Thoracic aorta (tissue), 2 donors: Measurements from ENCODE around the gene PLCB1. TPM values are rescaled to one million over a fixed set of nuclear protein-coding genes. Genes with fewer than 3 reads are reported as not detected.

Source experiments
- ATAC-seq: fragments of 150-250 bp; one replicate; pipeline ENCODE4 v1.8.0; 2017; ENCODE audit warnings: low read depth; ENCODE audit not compliant: insufficient number of reproducible peaks, low FRiP score
- DNase-seq: peaks from one replicate; pipeline ENCODE4 v3.0.0-alpha.2; 2020; ENCODE audit warnings: low spot score
- H3K27ac ChIP-seq, 2 donors: fragments of 200-600 bp; sonication (generic); 1 replicate in 1 of 2; 2 replicates in 1 of 2; pipeline ENCODE4 v1.5.1; 2016; ENCODE audit warnings: mild to moderate bottlenecking in 2 of 2, moderate library complexity in 2 of 2
- H3K27me3 ChIP-seq: fragments of 200-600 bp; sonication (generic); replicated peaks from 2 replicates; pipeline ENCODE4 v1.6.0; 2016; ENCODE audit warnings: mild to moderate bottlenecking; ENCODE audit not compliant: insufficient read depth
- H3K36me3 ChIP-seq: fragments of 200-600 bp; sonication (generic); one replicate; pipeline ENCODE4 v1.5.1; 2016
- H3K4me1 ChIP-seq, 2 donors: fragments of 200-600 bp; sonication (generic); 1 replicate in 1 of 2; 2 replicates in 1 of 2; pipeline versions ENCODE4 v1.5.1 to v1.6.0; 2016; ENCODE audit warnings: low read depth in 2 of 2, mild to moderate bottlenecking in 1 of 2; ENCODE audit not compliant: control insufficient read depth in 1 of 2
- H3K4me3 ChIP-seq: fragments of 200-600 bp; sonication (generic); 2 replicates; pipeline ENCODE4 v1.5.1; 2016; ENCODE audit warnings: mild to moderate bottlenecking
- H3K9me3 ChIP-seq: fragments of 200-600 bp; sonication (generic); 2 replicates; pipeline ENCODE4 v1.5.1; 2016
- total RNA-seq, 2 donors: library from RNA; depleted of rRNA; stranded (reverse); fragments of >200 nt; gene quantifications; one replicate each; pipeline versions ENCODE4 v1.1.0 to v1.2.3, GENCODE V29; 2016
- TF ChIP-seq, protein P1 (sequence below): fragments of 200-600 bp; sonication (generic); IDR thresholded peaks from one replicate; pipeline ENCODE4 v1.5.1; 2019; ENCODE audit warnings: antibody characterized with exemption

Gene PLCB1
- total RNA-seq, 2 donors from 2014 or later: 10.8 to 16.3 TPM

DNA sequence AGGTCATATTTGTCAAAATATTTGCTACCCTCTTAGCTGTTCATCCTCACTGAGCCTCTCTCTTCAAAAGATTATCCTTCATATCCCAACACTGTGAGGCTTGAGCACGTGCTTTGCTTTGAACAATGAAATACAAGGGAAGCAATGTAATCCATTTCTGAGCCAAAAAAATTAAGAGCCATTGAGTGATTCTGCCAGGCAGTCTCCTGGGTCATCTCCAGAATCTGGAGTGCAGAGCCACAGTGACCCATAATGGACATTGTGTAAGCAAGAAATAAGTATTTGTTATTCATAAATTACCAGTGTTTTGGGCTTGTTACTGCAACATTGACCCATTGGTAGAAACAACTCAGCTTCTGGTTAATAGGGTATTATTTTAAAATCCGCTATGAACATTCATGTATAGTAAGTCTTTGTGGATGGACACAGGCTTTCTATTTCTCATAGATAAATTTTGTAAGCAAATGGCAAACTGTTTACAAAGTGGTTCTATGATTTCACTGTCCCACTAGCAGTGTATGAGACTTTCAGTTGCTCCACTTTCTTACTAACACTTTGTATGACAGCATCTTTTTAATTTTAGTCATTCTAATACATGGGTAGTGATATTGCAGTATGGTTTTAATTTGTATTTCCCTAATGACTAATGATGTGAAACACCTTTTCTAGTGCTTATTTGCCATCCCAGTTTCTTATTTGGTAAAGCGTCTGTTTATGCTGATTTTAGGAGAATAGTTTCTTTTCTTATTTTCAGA is 358.2 kb downstream of the PLCB1 start:
- H3K4me3 ChIP-seq: no peak overlapping the region
- no peaks in the 10 kb centered on the region for H3K9me3 ChIP-seq
- no peaks in the 10 kb centered on the region for H3K36me3 ChIP-seq
- no peaks in the 10 kb centered on the region for H3K27me3 ChIP-seq
- DNase-seq (no peak), ATAC-seq (no peak)
- H3K27ac ChIP-seq: no peak overlapping the region
- TF ChIP-seq, protein P1, sequence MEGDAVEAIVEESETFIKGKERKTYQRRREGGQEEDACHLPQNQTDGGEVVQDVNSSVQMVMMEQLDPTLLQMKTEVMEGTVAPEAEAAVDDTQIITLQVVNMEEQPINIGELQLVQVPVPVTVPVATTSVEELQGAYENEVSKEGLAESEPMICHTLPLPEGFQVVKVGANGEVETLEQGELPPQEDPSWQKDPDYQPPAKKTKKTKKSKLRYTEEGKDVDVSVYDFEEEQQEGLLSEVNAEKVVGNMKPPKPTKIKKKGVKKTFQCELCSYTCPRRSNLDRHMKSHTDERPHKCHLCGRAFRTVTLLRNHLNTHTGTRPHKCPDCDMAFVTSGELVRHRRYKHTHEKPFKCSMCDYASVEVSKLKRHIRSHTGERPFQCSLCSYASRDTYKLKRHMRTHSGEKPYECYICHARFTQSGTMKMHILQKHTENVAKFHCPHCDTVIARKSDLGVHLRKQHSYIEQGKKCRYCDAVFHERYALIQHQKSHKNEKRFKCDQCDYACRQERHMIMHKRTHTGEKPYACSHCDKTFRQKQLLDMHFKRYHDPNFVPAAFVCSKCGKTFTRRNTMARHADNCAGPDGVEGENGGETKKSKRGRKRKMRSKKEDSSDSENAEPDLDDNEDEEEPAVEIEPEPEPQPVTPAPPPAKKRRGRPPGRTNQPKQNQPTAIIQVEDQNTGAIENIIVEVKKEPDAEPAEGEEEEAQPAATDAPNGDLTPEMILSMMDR: no peak
- no peaks in the 10 kb centered on the region for H3K4me1 ChIP-seq

DNA sequence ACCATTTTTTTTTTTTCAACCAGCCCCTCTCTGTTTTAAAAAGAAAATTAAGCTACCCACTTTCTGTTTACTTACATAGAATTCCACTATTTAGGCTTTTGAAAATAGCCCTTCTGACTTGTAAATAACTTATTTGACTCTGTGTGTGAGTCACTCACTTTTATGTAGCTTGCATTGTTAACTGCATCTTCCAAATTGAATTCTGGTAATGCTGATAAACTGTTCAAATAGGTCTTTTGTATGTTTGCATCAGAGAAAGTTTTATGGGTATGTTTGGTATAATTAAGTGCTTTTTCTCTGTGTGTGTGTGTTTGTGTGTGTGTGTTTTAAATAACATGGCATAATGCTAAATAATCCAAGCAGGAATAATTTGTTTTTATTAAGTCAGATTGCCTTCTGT is 360.1 kb downstream of the PLCB1 start:
- DNase-seq (no peak), ATAC-seq (no peak)
- Histone ChIP-seq H3K4me3 (no peak overlapping the region), H3K36me3 (no peaks in the 10 kb centered on the region), H3K27me3 (no peaks in the 10 kb centered on the region), H3K4me1 (no peaks in the 10 kb centered on the region), H3K9me3 (no peaks in the 10 kb centered on the region), H3K27ac (no peak overlapping the region)
- TF ChIP-seq, protein P1: no peak

GRCh38 chr20:8498571-8498970 is 366.5 kb downstream of the PLCB1 start:
- no peaks in the 10 kb centered on the region for H3K36me3 ChIP-seq
- no peak overlapping the region for H3K4me3 ChIP-seq
- H3K4me1 ChIP-seq: no peaks in the 10 kb centered on the region
- ATAC-seq: no peak
- TF ChIP-seq, protein P1: no peak
- no peaks in the 10 kb centered on the region for H3K9me3 ChIP-seq
- no peak for DNase-seq
- H3K27ac ChIP-seq: no peak overlapping the region
- no peaks in the 10 kb centered on the region for H3K27me3 ChIP-seq

DNA sequence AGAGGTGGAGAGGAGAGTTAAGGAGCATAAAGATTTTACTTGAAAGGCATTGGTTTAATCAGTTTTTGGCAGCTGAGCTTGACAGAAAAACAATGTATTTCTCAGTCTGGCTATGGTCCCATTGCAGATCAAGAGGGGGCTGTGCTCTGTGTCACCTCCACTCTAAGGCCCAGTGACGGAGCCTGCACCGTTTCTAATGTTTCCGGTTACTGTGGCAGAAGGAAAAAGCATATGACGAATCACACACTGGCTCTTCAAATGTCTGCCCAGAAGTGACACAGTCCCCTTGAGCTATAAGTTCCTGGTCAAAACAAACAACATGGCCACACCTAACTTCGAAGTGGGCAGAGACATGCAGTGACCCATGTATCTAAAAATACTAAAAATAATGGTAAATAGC is 372.0 kb downstream of the PLCB1 start:
- DNase-seq (no peak), ATAC-seq (no peak)
- H3K4me1 ChIP-seq: no peaks in the 10 kb centered on the region
- TF ChIP-seq, protein P1: no peak
- H3K27me3 ChIP-seq: no peaks in the 10 kb centered on the region
- no peaks in the 10 kb centered on the region for H3K36me3 ChIP-seq
- no peak overlapping the region for H3K4me3 ChIP-seq
- H3K9me3 ChIP-seq: no peaks in the 10 kb centered on the region
- H3K27ac ChIP-seq: no peak overlapping the region

DNA sequence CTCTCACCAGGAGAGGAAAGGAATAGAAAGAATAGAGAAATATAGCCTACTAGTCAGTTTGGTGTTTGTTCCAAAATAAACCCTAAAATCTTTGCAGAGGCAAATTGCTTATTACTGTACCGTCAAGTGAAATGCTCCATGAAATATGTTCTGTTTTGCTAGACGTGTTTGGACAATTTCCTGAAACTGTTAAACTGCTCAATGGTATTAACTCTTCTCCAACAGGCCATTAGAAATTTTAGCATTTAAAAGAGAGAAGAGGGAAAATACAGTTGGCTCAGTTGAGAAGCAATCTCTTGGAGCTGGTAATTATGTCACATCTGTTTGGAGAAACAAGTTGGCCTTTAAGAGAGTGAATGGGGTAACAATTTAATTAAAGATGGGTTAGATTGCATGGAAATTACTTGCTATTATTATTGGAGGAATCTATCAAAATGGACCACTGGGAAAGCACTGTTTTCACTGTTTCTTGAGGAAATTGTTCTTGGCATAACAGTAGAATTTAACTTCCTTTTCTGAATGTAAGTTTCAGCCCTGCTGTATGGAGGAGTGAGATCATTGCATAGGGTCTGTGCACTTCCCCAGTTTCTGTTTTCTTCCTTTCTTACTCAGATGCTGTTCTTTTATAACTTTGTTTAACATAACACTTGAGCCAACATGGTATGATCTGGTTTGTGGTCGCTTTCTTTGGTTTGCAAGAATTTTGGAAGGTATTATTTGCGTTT is 373.6 kb downstream of the PLCB1 start:
- DNase-seq: no peak
- ATAC-seq: no peak
- Histone ChIP-seq H3K27ac (no peak overlapping the region), H3K27me3 (no peaks in the 10 kb centered on the region), H3K9me3 (no peaks in the 10 kb centered on the region), H3K36me3 (no peaks in the 10 kb centered on the region), H3K4me1 (no peaks in the 10 kb centered on the region), H3K4me3 (no peak overlapping the region)
- TF ChIP-seq, protein P1: no peak
